Left ventricle myocardium inferior (tissue), 1 donor: ENCODE data around the gene SYNRG. TPM values are rescaled to one million over a fixed set of nuclear protein-coding genes. Genes with fewer than 3 reads are reported as not detected.

Source experiments
- DNase-seq: peaks from one replicate; pipeline ENCODE4 v3.0.0-alpha.2; 2020
- H3K27ac ChIP-seq: fragments of 200-600 bp; replicated peaks from 2 replicates; pipeline ENCODE4 v1.8.0; 2021
- H3K27me3 ChIP-seq: fragments of 200-600 bp; 2 replicates; pipeline ENCODE4 v1.8.0; 2021; ENCODE audit warnings: low read depth
- H3K36me3 ChIP-seq: fragments of 200-600 bp; 2 replicates; pipeline ENCODE4 v1.8.0; 2021
- H3K4me1 ChIP-seq: fragments of 200-600 bp; 2 replicates; pipeline ENCODE4 v1.8.0; 2021
- H3K4me3 ChIP-seq: fragments of 200-600 bp; 2 replicates; pipeline ENCODE4 v1.8.0; 2021; ENCODE audit warnings: mild to moderate bottlenecking, moderate library complexity
- H3K9me3 ChIP-seq: fragments of 200-600 bp; replicated peaks from 2 replicates; pipeline ENCODE4 v1.8.0; 2021
- CTCF ChIP-seq: fragments of 200-600 bp; IDR thresholded peaks from 2 replicates; pipeline ENCODE4 v1.8.0; 2021; ENCODE audit warnings: antibody characterized with exemption, mild to moderate bottlenecking, borderline replicate concordance
- intact Hi-C: fragments of 100-400 bp; cut with micrococcal nuclease; formaldehyde crosslinking; loops from one replicate; pipeline ENCODE4 v1.11.0; 2022
- long read RNA-seq: library from polyadenylated mRNA; unstranded; transcript quantifications from one replicate; pipeline ENCODE4 v2.0.0, GENCODE V29; 2021
- total RNA-seq: library from RNA; stranded (reverse); fragmentation: NEBNext Ultra II Directional; extraction: Animal tissue kit (Norgen Biotek cat#: 25700); gene quantifications from one replicate; pipeline ENCODE4 v1.2.1, GENCODE V29; 2021
- donor health status: DM: no; HTN: yes; CAD: no; lungs with severe emphysema.

Gene SYNRG
- total RNA-seq, result 33.0 TPM
- long read RNA-seq, partial matches to known transcripts, result 23 of 31 reads
- long read RNA-seq, other reads (novel, unspliced or antisense), result 8 of 31 reads

DNA sequence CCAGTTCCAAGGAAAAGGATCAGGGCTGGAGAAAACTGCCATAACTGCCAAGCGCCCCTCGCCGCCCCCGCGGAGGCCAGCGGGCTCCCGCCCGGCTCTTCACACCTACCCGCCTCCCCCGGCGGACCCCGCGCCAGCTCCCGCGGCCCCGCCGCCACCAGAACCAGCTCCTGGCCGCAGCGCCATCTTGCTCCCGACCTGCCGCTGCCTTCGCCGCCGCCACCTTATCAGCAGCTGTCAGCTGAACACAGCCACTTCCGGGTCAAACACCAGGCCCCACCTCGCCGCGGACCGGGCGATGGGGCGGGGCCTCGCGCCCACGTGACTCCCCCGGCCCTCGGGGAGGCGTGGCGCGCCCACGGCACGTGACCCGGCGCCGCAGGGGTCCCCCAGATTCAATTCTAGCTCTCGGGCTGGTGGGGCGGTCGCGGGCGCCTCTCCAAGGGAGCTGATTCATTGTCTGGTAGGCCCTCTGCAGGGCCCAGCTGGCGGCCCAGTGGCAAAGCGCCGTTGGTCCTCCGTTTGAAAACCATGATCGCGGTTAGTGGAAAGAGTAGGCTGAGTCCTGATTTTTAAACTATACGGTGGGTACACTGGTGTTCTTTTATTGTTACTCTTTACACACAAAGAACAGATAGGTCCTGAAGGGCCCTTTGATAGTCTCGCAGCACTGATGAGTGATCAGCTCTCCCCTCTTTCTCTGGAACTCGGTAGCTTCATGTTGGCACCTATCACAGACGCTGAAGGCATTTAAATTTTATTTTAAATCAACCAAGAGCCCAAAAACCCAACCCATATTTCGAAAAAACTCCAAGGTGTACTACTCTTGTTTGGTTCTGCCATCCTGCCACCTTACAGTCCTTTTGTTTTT, at the start of gene SYNRG:
Gene SYNRG (minus strand): TSS at position 249 of the 871 bp plus-strand sequence. CDS start 63 bp downstream, at position 186.
- Histone ChIP-seq H3K9me3 (no peaks in the 10 kb centered on the region), H3K27me3 (no peaks in the 10 kb centered on the region), H3K4me3 (peak within 1 kb of the TSS; percentile 97), H3K36me3 (peaks cover 18% of the 10 kb centered on the region), H3K4me1 (peaks cover 50% of the 10 kb centered on the region), H3K27ac (peak within 1 kb of the TSS; percentile 96)
- peak; percentile 93 for DNase-seq
- peak; percentile 46 for TF ChIP-seq CTCF
- intact Hi-C loops, result no loop called here

DNA sequence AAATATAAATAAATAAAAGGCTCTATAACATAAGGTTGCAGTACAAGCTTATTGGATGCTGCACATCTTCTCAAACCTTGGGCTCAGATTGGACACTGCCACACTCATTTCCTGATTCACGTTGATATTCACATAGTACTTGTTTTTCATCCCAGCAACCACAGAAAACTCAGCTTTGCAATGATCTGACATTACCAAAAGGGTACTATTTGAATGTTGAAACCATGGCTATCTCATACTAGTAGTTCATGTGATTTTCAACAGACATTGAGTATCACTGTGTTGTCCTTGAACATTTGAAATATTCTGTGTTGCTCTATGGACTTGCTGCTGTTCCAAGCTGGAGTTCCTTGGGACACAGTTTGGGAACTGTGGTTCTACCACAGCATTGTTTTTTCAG, 48.0 kb upstream of the SYNRG start:
- intact Hi-C loops, result no loop called here

DNA sequence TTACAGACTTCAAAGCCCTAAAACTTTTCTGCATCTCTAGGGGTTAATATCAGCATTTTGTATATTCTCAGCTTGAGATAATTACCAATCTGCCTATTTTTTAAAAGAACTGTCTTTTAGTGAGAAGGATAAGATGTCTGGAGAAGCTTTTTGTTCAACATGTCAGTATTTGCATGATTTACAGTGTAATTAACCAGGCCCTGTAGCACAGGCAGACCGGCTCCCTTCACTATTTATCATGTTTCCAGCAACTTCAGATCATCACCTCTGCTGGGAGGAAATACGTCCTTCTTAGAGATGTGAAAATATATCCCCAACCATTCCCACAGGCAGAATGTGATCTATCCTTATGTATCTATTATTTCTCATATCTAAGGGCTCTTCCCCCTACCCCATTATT, 42.6 kb upstream of the SYNRG start:
- H3K27me3 ChIP-seq, result peaks cover 40% of the 10 kb centered on the region
- no peak overlapping the region for H3K27ac ChIP-seq
- no peaks in the 10 kb centered on the region for H3K36me3 ChIP-seq
- intact Hi-C loops, result no loop called here
- H3K4me3 ChIP-seq, result no peak overlapping the region
- H3K9me3 ChIP-seq, result no peaks in the 10 kb centered on the region
- no peak for TF ChIP-seq CTCF
- DNase-seq, result no peak
- H3K4me1 ChIP-seq, result no peaks in the 10 kb centered on the region

More for the DNA sequence above, 48.0 kb upstream of the SYNRG start:
- Histone ChIP-seq H3K27ac (no peak overlapping the region), H3K4me1 (no peaks in the 10 kb centered on the region), H3K4me3 (no peak overlapping the region), H3K9me3 (no peaks in the 10 kb centered on the region), H3K27me3 (peaks cover 31% of the 10 kb centered on the region), H3K36me3 (no peaks in the 10 kb centered on the region)
- no peak for DNase-seq
- no peak for TF ChIP-seq CTCF

DNA sequence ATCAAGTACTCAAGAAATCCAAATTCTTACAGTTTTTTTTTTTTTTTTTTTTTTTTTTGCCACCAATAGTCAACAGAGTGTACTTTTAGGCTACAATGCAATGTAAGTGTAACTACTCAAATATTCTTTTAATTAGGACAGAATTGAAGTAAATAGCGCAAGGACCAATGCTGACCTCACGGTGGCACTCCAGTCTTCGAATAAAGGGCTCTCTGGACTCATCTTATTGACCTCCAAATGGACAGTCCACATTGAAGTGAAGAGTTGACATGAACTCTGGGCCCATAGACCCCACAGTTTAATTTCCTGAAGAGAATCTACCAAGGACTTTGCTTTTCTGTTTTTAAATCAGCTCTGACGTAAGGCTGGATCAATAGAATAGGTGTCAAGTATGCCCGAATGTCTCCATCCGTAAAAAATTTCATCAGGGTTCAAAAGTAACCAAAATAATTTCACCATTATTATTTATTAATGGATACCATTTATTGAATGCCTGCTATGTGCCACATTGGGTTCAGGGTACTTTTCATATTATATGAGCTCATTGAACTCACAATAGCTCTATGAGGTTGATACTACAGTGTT, 41.3 kb upstream of the SYNRG start:
- H3K4me3 ChIP-seq, result no peak overlapping the region
- peak; percentile 53 for TF ChIP-seq CTCF
- no peaks in the 10 kb centered on the region for H3K36me3 ChIP-seq
- peaks cover 40% of the 10 kb centered on the region for H3K27me3 ChIP-seq
- no peaks in the 10 kb centered on the region for H3K4me1 ChIP-seq
- no peaks in the 10 kb centered on the region for H3K9me3 ChIP-seq
- no peak for DNase-seq
- intact Hi-C loops, result no loop called here
- no peak overlapping the region for H3K27ac ChIP-seq

GRCh38 chr17:37648555-37648954, 39.3 kb upstream of the SYNRG start:
- Histone ChIP-seq H3K4me3 (no peak overlapping the region), H3K9me3 (no peaks in the 10 kb centered on the region), H3K27ac (peak overlapping the region; percentile 7), H3K27me3 (peaks cover 33% of the 10 kb centered on the region), H3K36me3 (no peaks in the 10 kb centered on the region), H3K4me1 (peaks cover 9% of the 10 kb centered on the region)
- no peak for TF ChIP-seq CTCF
- intact Hi-C loops, result no loop called here
- DNase-seq, result no peak
